Calu3 (cell line): ENCODE data around the gene ARID1B. TPM values are rescaled to one million over a fixed set of nuclear protein-coding genes. Genes with fewer than 3 reads are reported as not detected.

Source experiments
- BruUV-seq: library from RNA; stranded (reverse); fragments of 400-500 nt; replicated peaks from 2 replicates; lab custom pipeline; 2021; lab: Mats Ljungman, UMichigan
- CTCF ChIA-PET: fragments of 300-600 bp; sonication (Branson Sonifier 250); formaldehyde crosslinking; loops from one replicate; lab custom pipeline; 2022; ENCODE audit warnings: antibody characterized with exemption; lab: Charles Lee
- DNase-seq: peaks from one replicate; pipeline ENCODE4 v3.0.0; 2022
- H3K27ac Mint-ChIP-seq: one replicate; pipeline ENCODE4 v1.8.0; 2022; ENCODE audit warnings: mixed read lengths; ENCODE audit not compliant: unreplicated experiment
- H3K27me3 Mint-ChIP-seq: one replicate; pipeline ENCODE4 v1.8.0; 2022; ENCODE audit warnings: mixed read lengths; ENCODE audit not compliant: unreplicated experiment
- H3K36me3 Mint-ChIP-seq: one replicate; pipeline ENCODE4 v1.8.0; 2022; ENCODE audit warnings: mild to moderate bottlenecking, moderate library complexity, mixed read lengths; ENCODE audit not compliant: insufficient read depth, unreplicated experiment
- H3K4me1 Mint-ChIP-seq: one replicate; pipeline ENCODE4 v1.8.0; 2022; ENCODE audit warnings: mild to moderate bottlenecking, low read depth, mixed read lengths; ENCODE audit not compliant: unreplicated experiment
- H3K4me3 Mint-ChIP-seq: one replicate; pipeline ENCODE4 v1.8.0; 2022; ENCODE audit warnings: mild to moderate bottlenecking, low read depth, moderate library complexity, mixed read lengths; ENCODE audit not compliant: unreplicated experiment
- H3K9me3 Mint-ChIP-seq: one replicate; pipeline ENCODE4 v1.8.0; 2022; ENCODE audit warnings: low read depth, mixed read lengths; ENCODE audit not compliant: unreplicated experiment
- CTCF ChIP-seq: fragments of 200-600 bp; IDR thresholded peaks from one replicate; pipeline ENCODE4 v1.8.0; 2022; ENCODE audit warnings: antibody characterized with exemption; ENCODE audit not compliant: unreplicated experiment
- intact Hi-C: fragments of 100-400 bp; cut with micrococcal nuclease; formaldehyde crosslinking; loops from one replicate; pipeline ENCODE4 v1.10.0; 2022; ENCODE audit not compliant: unreplicated experiment
- total RNA-seq: library from RNA; stranded (reverse); gene quantifications from 2 replicates; pipeline ENCODE4 v1.2.3, GENCODE V29; 2022

The ARID1B gene
- total RNA-seq, 1 experiment from 2014 or later: 53.5 TPM

GRCh38 chr6:157239671-157240058, 462.5 kb downstream of the ARID1B start:
- peaks cover 6% of the 10 kb centered on the region for H3K36me3 Mint-ChIP-seq
- CTCF ChIA-PET: no interaction called here

GRCh38 chr6:157240059-157240959, 463.1 kb downstream of the ARID1B start:
- DNase-seq: peak; percentile 29
- CTCF ChIA-PET: no interaction called here
- Mint-ChIP-seq H3K9me3 (peaks cover 3% of the 10 kb centered on the region), H3K27me3 (no peaks in the 10 kb centered on the region), H3K36me3 (peaks cover 6% of the 10 kb centered on the region), H3K4me1 (peaks cover 15% of the 10 kb centered on the region), H3K27ac (peak overlapping the region; percentile 80), H3K4me3 (peak overlapping the region; percentile 48)
- no peak for TF ChIP-seq CTCF
- no TSS peak for BruUV-seq
- intact Hi-C loops: no loop called here

More at GRCh38 chr6:157239671-157240058, 462.5 kb downstream of the ARID1B start:
- no peak for DNase-seq
- intact Hi-C loops: no loop called here
- no TSS peak for BruUV-seq
- Mint-ChIP-seq H3K27ac (no peak overlapping the region), H3K9me3 (peaks cover 3% of the 10 kb centered on the region), H3K4me1 (peaks cover 15% of the 10 kb centered on the region), H3K27me3 (no peaks in the 10 kb centered on the region), H3K4me3 (no peak overlapping the region)
- no peak for TF ChIP-seq CTCF

- intact Hi-C loops: no loop called here
- no TSS peak for BruUV-seq
- no peak for TF ChIP-seq CTCF
- Mint-ChIP-seq H3K4me3 (peak overlapping the region; percentile 48), H3K36me3 (peaks cover 6% of the 10 kb centered on the region), H3K4me1 (peaks cover 15% of the 10 kb centered on the region), H3K27me3 (no peaks in the 10 kb centered on the region), H3K9me3 (peaks cover 3% of the 10 kb centered on the region), H3K27ac (peak overlapping the region; percentile 92)
- CTCF ChIA-PET: no interaction called here
- DNase-seq: no peak
These were observed 463.8 kb downstream of the ARID1B start for GRCh38 chr6:157240960-157241311.

- Mint-ChIP-seq H3K36me3 (peaks cover 6% of the 10 kb centered on the region), H3K4me1 (peaks cover 15% of the 10 kb centered on the region), H3K27ac (no peak overlapping the region), H3K9me3 (peaks cover 3% of the 10 kb centered on the region), H3K4me3 (no peak overlapping the region), H3K27me3 (no peaks in the 10 kb centered on the region)
- no peak for TF ChIP-seq CTCF
- CTCF ChIA-PET: no interaction called here
- intact Hi-C loops: loop anchor here (2.0 kb wide), 1 partner anchor 22 kb away; no protein-coding TSS in a partner anchor
- DNase-seq: no peak
- no TSS peak for BruUV-seq
These were observed 465.6 kb downstream of the ARID1B start for GRCh38 chr6:157242791-157243190.
